ENCODE results near the gene RFLNA. TPM values are rescaled to one million over a fixed set of nuclear protein-coding genes. Genes with fewer than 3 reads are reported as not detected.

The RFLNA gene
- total RNA-seq, 1 experiment from 2014 or later, result 10.6 TPM

- WGBS (ENCODE audit: extremely low coverage, insufficient read length, low lambda C conversion rate), result no CpG with 5 or more reads among the region's 6 CpGs
- H3K23me2 ChIP-seq (ENCODE audit: insufficient read length, low read depth, low read length, poor library complexity, severe bottlenecking), result peaks cover 8% of the 10 kb centered on the region
- no peak overlapping the region for H3K23ac ChIP-seq (ENCODE audit: insufficient read length, low read depth, low read length)
- H3K9ac ChIP-seq (ENCODE audit: extremely low read depth, insufficient read length, low read length), result no peak overlapping the region
- no peaks in the 10 kb centered on the region for H4K20me1 ChIP-seq (ENCODE audit: control insufficient read depth, insufficient read depth, insufficient read length)
- H4K5ac ChIP-seq (ENCODE audit: insufficient read length, low read depth, low read length), result no peak overlapping the region
- no peak overlapping the region for H2BK5ac ChIP-seq (ENCODE audit: insufficient read length, low read length)
- Mint-ChIP-seq H3K27me3 (ENCODE audit: low read depth) (peaks cover 45% of the 10 kb centered on the region), H3K9me3 (peaks cover 5 to 6% of the 10 kb centered on the region in 2 experiments; a peak in 2 of 5 replicates), H3K4me3 (no peak overlapping the region), H3K27ac (no peak overlapping the region), H3K36me3 (ENCODE audit: insufficient read depth in 1 of 3, low read depth in 3 of 3) (no peaks in the 10 kb centered on the region; a peak in 1 of 7 replicates), H3K4me1 (peaks cover 29 to 46% of the 10 kb centered on the region in 2 experiments)
- no peaks in the 10 kb centered on the region for H3K9me3 ChIP-seq (ENCODE audit: control insufficient read depth, low read depth, low read length)
- no peaks in the 10 kb centered on the region for H3K79me1 ChIP-seq (ENCODE audit: insufficient read depth, low read depth, low read length, poor library complexity, severe bottlenecking)
- H3K4me2 ChIP-seq (ENCODE audit: insufficient read depth, insufficient read length, low read length), result no peak overlapping the region
- H4K91ac ChIP-seq (ENCODE audit: insufficient read length, low read depth, low read length), result no peak overlapping the region
- no peaks in the 10 kb centered on the region for H3K79me2 ChIP-seq (ENCODE audit: insufficient read depth, low read length)
- no peak for TF ChIP-seq CTCF (conservative IDR thresholded peaks at IDR 0.05)
- H2AFZ ChIP-seq (ENCODE audit: low read length), result no peak overlapping the region
- H3K27me3 ChIP-seq (ENCODE audit: insufficient read depth, low read length), result no peaks in the 10 kb centered on the region; the same call in 1 of the 2 replicates
- DNase-seq, result no peak
- no peaks in the 10 kb centered on the region for H3K4me1 ChIP-seq (ENCODE audit: insufficient read depth, low read length)
- no peak overlapping the region for H3K56ac ChIP-seq (ENCODE audit: insufficient read length, low read depth, low read length)
- H2AK5ac ChIP-seq (ENCODE audit: insufficient read length, low read length), result no peak overlapping the region
- no peak overlapping the region for H3T11ph ChIP-seq (ENCODE audit: low read length)
- no peak overlapping the region for H4K8ac ChIP-seq (replicated peaks; ENCODE audit: insufficient read length, low read depth, low read length)
- no peak overlapping the region for H2BK20ac ChIP-seq (ENCODE audit: low read depth, low read length, poor library complexity, severe bottlenecking)
- H3K4ac ChIP-seq (ENCODE audit: low read depth, low read length), result no peak overlapping the region
- no peak overlapping the region for H2BK12ac ChIP-seq (ENCODE audit: insufficient read length, low read depth, low read length)
- H3K14ac ChIP-seq (ENCODE audit: insufficient read depth, low read length), result no peak overlapping the region
- H2BK120ac ChIP-seq (ENCODE audit: low read depth, low read length, poor library complexity, severe bottlenecking), result no peak overlapping the region
- H2BK15ac ChIP-seq (ENCODE audit: low read depth, low read length), result no peak overlapping the region
- H3K18ac ChIP-seq (ENCODE audit: insufficient read length, low read depth, low read length), result no peak overlapping the region
- H3K27ac ChIP-seq (ENCODE audit: insufficient read length, low read depth, low read length), result no peak overlapping the region
These were observed 2.5 kb upstream of the RFLNA start for GRCh38 chr12:124292385-124292784.
